Calu3 (cell line): Measurements from ENCODE around the gene LMO4. TPM values are rescaled to one million over a fixed set of nuclear protein-coding genes. Genes with fewer than 3 reads are reported as not detected.

ENCODE experiments used
- Bru-seq: library from RNA; stranded (reverse); fragments of 400-500 nt; gene quantifications from one replicate; lab custom pipeline; 2021; lab: Mats Ljungman, UMichigan
- BruChase-seq, 2 experiments: library from RNA; stranded (reverse); fragments of 400-500 nt; gene quantifications; one replicate each; lab custom pipeline; 2021; lab: Mats Ljungman, UMichigan
- BruUV-seq: library from RNA; stranded (reverse); fragments of 400-500 nt; replicated peaks from 2 replicates; lab custom pipeline; 2021; lab: Mats Ljungman, UMichigan
- CTCF ChIA-PET: fragments of 300-600 bp; sonication (Branson Sonifier 250); formaldehyde crosslinking; loops from one replicate; lab custom pipeline; 2022; ENCODE audit warnings: antibody characterized with exemption; lab: Charles Lee
- DNase-seq: peaks from one replicate; pipeline ENCODE4 v3.0.0; 2022
- H3K27ac Mint-ChIP-seq: one replicate; pipeline ENCODE4 v1.8.0; 2022; ENCODE audit warnings: mixed read lengths; ENCODE audit not compliant: unreplicated experiment
- H3K27me3 Mint-ChIP-seq: one replicate; pipeline ENCODE4 v1.8.0; 2022; ENCODE audit warnings: mixed read lengths; ENCODE audit not compliant: unreplicated experiment
- H3K36me3 Mint-ChIP-seq: one replicate; pipeline ENCODE4 v1.8.0; 2022; ENCODE audit warnings: mild to moderate bottlenecking, moderate library complexity, mixed read lengths; ENCODE audit not compliant: insufficient read depth, unreplicated experiment
- H3K4me1 Mint-ChIP-seq: one replicate; pipeline ENCODE4 v1.8.0; 2022; ENCODE audit warnings: mild to moderate bottlenecking, low read depth, mixed read lengths; ENCODE audit not compliant: unreplicated experiment
- H3K4me3 Mint-ChIP-seq: one replicate; pipeline ENCODE4 v1.8.0; 2022; ENCODE audit warnings: mild to moderate bottlenecking, low read depth, moderate library complexity, mixed read lengths; ENCODE audit not compliant: unreplicated experiment
- H3K9me3 Mint-ChIP-seq: one replicate; pipeline ENCODE4 v1.8.0; 2022; ENCODE audit warnings: low read depth, mixed read lengths; ENCODE audit not compliant: unreplicated experiment
- intact Hi-C: fragments of 100-400 bp; cut with micrococcal nuclease; formaldehyde crosslinking; loops from one replicate; pipeline ENCODE4 v1.10.0; 2022; ENCODE audit not compliant: unreplicated experiment
- long read RNA-seq: library from polyadenylated mRNA; stranded (forward); transcript quantifications from one replicate; pipeline ENCODE4 v2.0.0, GENCODE V29; 2022
- total RNA-seq: library from RNA; stranded (reverse); gene quantifications from 2 replicates; pipeline ENCODE4 v1.2.3, GENCODE V29; 2022
- TF ChIP-seq, protein P1 (sequence below): fragments of 200-600 bp; IDR thresholded peaks from one replicate; pipeline ENCODE4 v1.8.0; 2022; ENCODE audit warnings: antibody characterized with exemption; ENCODE audit not compliant: unreplicated experiment

Gene LMO4, protein sequence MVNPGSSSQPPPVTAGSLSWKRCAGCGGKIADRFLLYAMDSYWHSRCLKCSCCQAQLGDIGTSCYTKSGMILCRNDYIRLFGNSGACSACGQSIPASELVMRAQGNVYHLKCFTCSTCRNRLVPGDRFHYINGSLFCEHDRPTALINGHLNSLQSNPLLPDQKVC
- total RNA-seq: 95.0 and 132 TPM in 2 replicates
- Bru-seq, nascent RNA: percentile 98 among the genes with signal in this experiment
- BruChase-seq, experiment 1, labeled RNA remaining after a 6-hour chase: percentile 88 among the genes with signal in this experiment
- BruChase-seq, experiment 2, labeled RNA remaining after a 2-hour chase: percentile 92 among the genes with signal in this experiment
- long read RNA-seq, full-length matches to known transcripts: 10 of 28 reads
- long read RNA-seq, partial matches to known transcripts: 1 of 28 reads
- long read RNA-seq, other reads (novel, unspliced or antisense): 17 of 28 reads

DNA sequence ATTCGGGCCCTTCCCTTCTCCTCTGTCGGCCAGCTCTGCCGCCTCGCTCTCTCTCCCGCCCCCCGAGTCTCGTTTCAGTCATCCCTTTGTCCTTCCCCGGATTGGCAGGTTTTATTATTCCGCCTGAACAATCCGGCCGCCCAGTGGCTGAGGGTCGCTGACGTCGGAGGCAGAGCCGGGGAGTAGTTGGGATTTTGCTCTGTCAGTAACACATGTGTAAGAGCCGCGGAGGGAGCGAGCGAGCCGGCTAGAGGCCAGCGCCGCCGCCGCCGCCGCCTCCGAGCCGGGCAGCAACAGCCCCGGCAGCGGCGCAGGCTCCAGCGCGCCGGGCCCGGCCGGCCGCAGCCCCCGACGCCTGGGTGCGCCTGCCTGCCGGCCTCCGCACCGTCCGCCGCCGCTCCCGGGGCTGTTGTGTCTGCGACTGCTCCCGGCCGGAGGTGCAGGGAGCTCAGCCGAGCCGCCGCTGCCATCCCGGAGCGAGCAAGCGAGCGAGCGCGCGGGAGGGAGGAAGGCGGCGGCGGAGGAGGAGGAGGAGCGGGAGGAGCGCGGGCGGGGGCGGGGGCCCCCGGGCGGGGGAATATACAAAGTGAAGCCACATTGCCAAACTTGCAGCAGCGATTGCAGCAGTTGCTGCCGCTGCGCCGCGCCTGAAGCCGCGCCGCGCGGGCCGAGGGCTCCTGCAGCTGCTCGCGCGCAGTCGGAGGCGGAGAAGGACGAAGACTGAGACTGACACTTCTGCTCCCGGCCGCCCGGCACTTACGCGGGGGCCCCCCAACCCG lies at the start of gene LMO4:
TSS of gene LMO4 (plus strand) at position 609 of the 779 bp plus-strand sequence. CDS start 3,136 bp downstream, outside the sequence.
- CTCF ChIA-PET: interaction anchor here (0.5 to 0.9 kb wide), 6 partner anchors 9 to 776 kb away, joined by 3 to 7 read pairs (median 4); no protein-coding TSS in a partner anchor
- Mint-ChIP-seq H3K4me3 (peak within 1 kb of the TSS; percentile 94), H3K36me3 (peaks cover 60% of the 10 kb centered on the region), H3K27me3 (no peaks in the 10 kb centered on the region), H3K4me1 (peaks cover 20% of the 10 kb centered on the region), H3K27ac (peak within 1 kb of the TSS; percentile 90), H3K9me3 (no peaks in the 10 kb centered on the region)
- BruUV-seq: no TSS peak
- peak; percentile 95 for DNase-seq
- TF ChIP-seq, protein P1, sequence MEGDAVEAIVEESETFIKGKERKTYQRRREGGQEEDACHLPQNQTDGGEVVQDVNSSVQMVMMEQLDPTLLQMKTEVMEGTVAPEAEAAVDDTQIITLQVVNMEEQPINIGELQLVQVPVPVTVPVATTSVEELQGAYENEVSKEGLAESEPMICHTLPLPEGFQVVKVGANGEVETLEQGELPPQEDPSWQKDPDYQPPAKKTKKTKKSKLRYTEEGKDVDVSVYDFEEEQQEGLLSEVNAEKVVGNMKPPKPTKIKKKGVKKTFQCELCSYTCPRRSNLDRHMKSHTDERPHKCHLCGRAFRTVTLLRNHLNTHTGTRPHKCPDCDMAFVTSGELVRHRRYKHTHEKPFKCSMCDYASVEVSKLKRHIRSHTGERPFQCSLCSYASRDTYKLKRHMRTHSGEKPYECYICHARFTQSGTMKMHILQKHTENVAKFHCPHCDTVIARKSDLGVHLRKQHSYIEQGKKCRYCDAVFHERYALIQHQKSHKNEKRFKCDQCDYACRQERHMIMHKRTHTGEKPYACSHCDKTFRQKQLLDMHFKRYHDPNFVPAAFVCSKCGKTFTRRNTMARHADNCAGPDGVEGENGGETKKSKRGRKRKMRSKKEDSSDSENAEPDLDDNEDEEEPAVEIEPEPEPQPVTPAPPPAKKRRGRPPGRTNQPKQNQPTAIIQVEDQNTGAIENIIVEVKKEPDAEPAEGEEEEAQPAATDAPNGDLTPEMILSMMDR: no peak
- intact Hi-C loops: loop anchor here (5.0 to 10.0 kb wide), 4 partner anchors 176 to 849 kb away; no protein-coding TSS in a partner anchor

DNA sequence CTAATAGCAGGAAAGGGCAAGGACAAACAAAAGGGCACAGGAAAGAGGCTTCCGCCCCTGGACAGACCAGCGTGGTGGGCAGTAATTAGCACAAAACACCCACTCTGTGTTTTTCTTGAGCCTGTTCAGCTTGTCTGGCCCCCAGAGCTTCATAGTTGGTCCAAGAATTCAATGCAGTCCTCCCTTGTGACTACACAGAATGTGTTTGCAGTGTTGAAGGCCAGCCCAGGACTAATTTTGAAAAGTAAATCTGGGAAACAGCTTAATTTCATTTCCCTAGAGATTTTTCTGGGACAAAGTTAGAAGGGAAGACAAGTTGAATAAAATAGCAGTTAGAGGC lies 49.2 kb upstream of the LMO4 start:
- TF ChIP-seq, protein P1: no peak
- no peaks in the 10 kb centered on the region for H3K27me3 Mint-ChIP-seq
- H3K4me1 Mint-ChIP-seq: no peaks in the 10 kb centered on the region
- no peaks in the 10 kb centered on the region for H3K36me3 Mint-ChIP-seq
- no peak overlapping the region for H3K27ac Mint-ChIP-seq
- H3K4me3 Mint-ChIP-seq: no peak overlapping the region
- intact Hi-C loops: no loop called here
- no peak for DNase-seq
- CTCF ChIA-PET: no interaction called here
- H3K9me3 Mint-ChIP-seq: no peaks in the 10 kb centered on the region
- BruUV-seq: no TSS peak

DNA sequence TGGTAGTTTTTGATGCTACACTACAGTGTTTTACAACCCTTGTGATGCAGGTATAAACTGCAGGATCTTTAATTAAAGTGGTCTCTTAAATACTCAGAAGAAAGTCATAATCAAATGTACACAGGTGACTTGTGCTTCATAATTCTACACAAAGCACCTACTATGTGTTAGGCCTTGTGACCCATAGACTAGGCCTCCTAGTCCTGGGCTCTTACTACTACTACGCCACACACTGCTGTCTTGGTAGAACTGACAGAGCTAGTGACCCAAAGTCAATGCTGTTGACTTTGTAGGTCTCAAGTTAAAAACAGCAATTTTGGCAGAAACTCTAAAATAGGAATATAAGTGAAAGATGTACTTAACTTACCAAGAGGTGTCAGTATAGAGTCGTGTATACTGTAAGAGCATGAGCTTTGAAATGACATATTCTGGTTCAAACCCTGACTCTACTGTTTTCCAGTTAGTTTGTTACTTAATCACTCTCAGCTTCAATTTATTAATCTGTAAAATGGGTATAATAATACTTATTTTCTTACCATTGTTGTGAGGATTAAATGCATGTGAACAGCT lies 48.6 kb upstream of the LMO4 start:
- H3K4me1 Mint-ChIP-seq: no peaks in the 10 kb centered on the region
- H3K9me3 Mint-ChIP-seq: no peaks in the 10 kb centered on the region
- no peaks in the 10 kb centered on the region for H3K27me3 Mint-ChIP-seq
- no peak for DNase-seq
- CTCF ChIA-PET: interaction anchor here (0.6 to 1.2 kb wide), 6 partner anchors 30 to 948 kb away, joined by 3 to 8 read pairs (median 4); no protein-coding TSS in a partner anchor
- TF ChIP-seq, protein P1: no peak
- intact Hi-C loops: no loop called here
- no peaks in the 10 kb centered on the region for H3K36me3 Mint-ChIP-seq
- no TSS peak for BruUV-seq
- no peak overlapping the region for H3K27ac Mint-ChIP-seq
- no peak overlapping the region for H3K4me3 Mint-ChIP-seq

DNA sequence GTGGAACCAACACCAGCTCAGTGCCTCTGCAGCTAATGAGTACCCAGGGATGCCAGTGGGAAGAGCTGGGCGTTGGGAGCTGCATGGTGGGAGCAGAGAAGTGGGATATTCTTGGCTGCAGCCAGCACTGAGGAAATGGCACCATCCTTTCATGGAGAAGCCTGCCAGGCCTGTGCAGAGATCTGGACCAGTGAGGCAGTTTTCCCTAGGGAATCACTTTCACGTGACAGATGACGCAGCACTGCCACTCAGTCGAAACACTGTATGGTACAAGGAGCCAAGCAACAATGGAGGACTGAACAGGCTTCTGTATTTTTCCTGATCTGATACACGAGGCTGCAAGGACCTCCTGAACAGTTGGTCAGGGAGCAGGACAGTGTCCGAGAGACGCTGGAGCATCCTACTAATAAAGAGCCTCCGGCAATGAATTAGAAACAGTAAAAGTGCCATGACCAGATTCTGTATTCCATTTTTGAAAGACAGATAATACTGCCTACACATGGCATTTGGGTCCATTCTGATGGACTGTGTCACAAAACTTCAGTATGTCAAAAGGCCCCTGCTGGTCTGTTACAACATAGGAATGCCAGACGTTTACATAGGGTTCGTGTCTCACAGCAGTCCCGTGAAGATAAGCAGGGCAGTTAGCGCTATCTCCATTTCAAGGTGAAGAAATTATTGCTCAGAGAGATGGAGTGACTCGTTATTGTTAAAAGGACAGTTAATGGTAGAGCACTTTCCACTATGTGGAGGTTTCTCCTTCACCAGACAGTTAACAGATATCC lies 44.0 kb upstream of the LMO4 start:
- CTCF ChIA-PET: no interaction called here
- TF ChIP-seq, protein P1: no peak
- Mint-ChIP-seq H3K4me1 (no peaks in the 10 kb centered on the region), H3K36me3 (no peaks in the 10 kb centered on the region), H3K27me3 (no peaks in the 10 kb centered on the region), H3K9me3 (no peaks in the 10 kb centered on the region), H3K4me3 (no peak overlapping the region), H3K27ac (no peak overlapping the region)
- intact Hi-C loops: no loop called here
- DNase-seq: no peak
- no TSS peak for BruUV-seq
